ENCODE results near the gene TMEM198.

Gene TMEM198

GRCh38 chr2:219523031-219523671 is 20.7 kb upstream of the TMEM198 start:
- TF ChIP-seq SPI1 (IDR thresholded peaks at IDR 0.05; ENCODE audit: low read depth, low read length) = no peak
- no peak for TF ChIP-seq POU2F2 (IDR thresholded peaks at IDR 0.05; ENCODE audit: low read depth, low read length)
- no peak for TF ChIP-seq POLR2A (IDR thresholded peaks at IDR 0.05; ENCODE audit: low read depth, low read length)
- TF ChIP-seq POLR2AphosphoS5 (IDR thresholded peaks at IDR 0.05; ENCODE audit: low read depth, low read length) = no peak
- TF ChIP-seq PAX5 (IDR thresholded peaks at IDR 0.05; ENCODE audit: insufficient read depth, low read length, severe bottlenecking) = no peak
- TF ChIP-seq TAF1 (IDR thresholded peaks at IDR 0.05; ENCODE audit: low read depth, low read length) = no peak
- DNase-seq (ENCODE audit: insufficient read length, low spot score) (no peak), FAIRE-seq (no peak)

DNA sequence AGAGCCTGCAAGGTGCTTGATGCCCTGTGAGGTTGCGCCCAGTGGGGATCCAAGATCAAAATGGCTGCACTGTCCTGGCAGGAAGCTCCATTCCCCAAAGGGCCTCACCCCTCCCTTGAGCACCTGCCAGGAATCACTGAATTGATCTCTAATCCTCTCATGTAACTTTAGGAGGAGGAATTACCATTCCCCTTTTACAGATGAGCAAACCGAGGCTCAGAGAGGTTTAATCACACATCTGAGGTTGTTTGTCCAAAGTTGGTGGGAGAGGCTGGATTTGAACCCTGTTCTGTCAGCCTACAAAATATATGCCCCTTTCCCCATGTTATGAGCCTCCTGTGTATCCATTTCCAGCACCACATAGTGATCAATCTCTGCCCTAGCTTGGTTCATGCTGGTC is 19.0 kb upstream of the TMEM198 start:
- TF ChIP-seq TAF1 (IDR thresholded peaks at IDR 0.05; ENCODE audit: low read depth, low read length) (no peak), POLR2AphosphoS5 (IDR thresholded peaks at IDR 0.05; ENCODE audit: low read depth, low read length) (no peak), PAX5 (IDR thresholded peaks at IDR 0.05; ENCODE audit: insufficient read depth, low read length, severe bottlenecking) (no peak), SPI1 (IDR thresholded peaks at IDR 0.05; ENCODE audit: low read depth, low read length) (no peak), POLR2A (IDR thresholded peaks at IDR 0.05; ENCODE audit: low read depth, low read length) (no peak), POU2F2 (IDR thresholded peaks at IDR 0.05; ENCODE audit: low read depth, low read length) (no peak)
- FAIRE-seq (no peak), DNase-seq (ENCODE audit: insufficient read length, low spot score) (no peak)

GRCh38 chr2:219525533-219526232 is 18.1 kb upstream of the TMEM198 start:
- no peak for FAIRE-seq
- TF ChIP-seq PAX5 (IDR thresholded peaks at IDR 0.05; ENCODE audit: insufficient read depth, low read length, severe bottlenecking) (no peak), POLR2AphosphoS5 (IDR thresholded peaks at IDR 0.05; ENCODE audit: low read depth, low read length) (no peak), POLR2A (IDR thresholded peaks at IDR 0.05; ENCODE audit: low read depth, low read length) (no peak), SPI1 (IDR thresholded peaks at IDR 0.05; ENCODE audit: low read depth, low read length) (no peak), POU2F2 (IDR thresholded peaks at IDR 0.05; ENCODE audit: low read depth, low read length) (no peak), TAF1 (IDR thresholded peaks at IDR 0.05; ENCODE audit: low read depth, low read length) (no peak)
- no peak for DNase-seq (ENCODE audit: insufficient read length, low spot score)

DNA sequence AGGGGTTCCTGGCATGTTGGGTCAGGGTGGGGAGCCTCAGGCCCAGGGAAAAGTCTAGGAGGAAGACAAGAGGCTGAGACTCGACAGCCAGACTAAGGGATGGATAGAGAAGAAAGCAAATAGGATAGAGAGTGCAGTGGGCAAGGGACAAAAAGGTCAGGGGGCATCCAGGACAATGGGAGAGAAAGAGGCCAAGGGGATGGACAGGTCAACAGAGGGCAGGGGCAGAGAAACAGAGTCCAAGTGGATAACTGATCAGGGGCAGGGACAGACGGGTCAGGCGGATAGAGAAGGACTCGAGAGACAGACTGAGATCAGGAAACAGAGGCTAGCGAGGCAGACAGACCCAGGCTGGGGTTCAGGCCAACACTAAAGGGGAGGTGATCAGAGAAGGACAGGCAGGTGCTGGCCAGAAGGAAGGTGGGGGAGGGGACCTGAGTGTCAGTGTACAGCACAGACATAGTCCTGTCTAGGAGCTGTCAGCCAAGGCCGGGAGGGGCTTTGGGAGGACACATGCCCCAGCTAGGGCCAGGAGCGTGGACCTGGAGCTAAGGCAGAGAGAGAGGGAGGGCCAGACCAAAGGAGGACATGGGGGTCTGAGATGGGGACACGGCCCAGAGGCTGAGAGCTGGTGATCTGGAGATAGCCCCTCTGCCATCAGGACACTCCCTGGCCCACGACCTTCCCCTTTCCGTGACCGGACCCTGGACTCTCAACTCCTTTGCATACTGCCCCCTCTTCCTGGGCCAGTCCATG is 17.3 kb upstream of the TMEM198 start:
- FAIRE-seq (no peak), DNase-seq (ENCODE audit: insufficient read length, low spot score) (no peak)
- TF ChIP-seq SPI1 (IDR thresholded peaks at IDR 0.05; ENCODE audit: low read depth, low read length) (no peak), POLR2A (IDR thresholded peaks at IDR 0.05; ENCODE audit: low read depth, low read length) (no peak), POLR2AphosphoS5 (IDR thresholded peaks at IDR 0.05; ENCODE audit: low read depth, low read length) (no peak), POU2F2 (IDR thresholded peaks at IDR 0.05; ENCODE audit: low read depth, low read length) (no peak), PAX5 (IDR thresholded peaks at IDR 0.05; ENCODE audit: insufficient read depth, low read length, severe bottlenecking) (no peak), TAF1 (IDR thresholded peaks at IDR 0.05; ENCODE audit: low read depth, low read length) (no peak)

GRCh38 chr2:219527076-219527394 is 16.8 kb upstream of the TMEM198 start:
- TF ChIP-seq POLR2A (IDR thresholded peaks at IDR 0.05; ENCODE audit: low read depth, low read length) (no peak), PAX5 (IDR thresholded peaks at IDR 0.05; ENCODE audit: insufficient read depth, low read length, severe bottlenecking) (no peak), POU2F2 (IDR thresholded peaks at IDR 0.05; ENCODE audit: low read depth, low read length) (no peak), SPI1 (IDR thresholded peaks at IDR 0.05; ENCODE audit: low read depth, low read length) (no peak), TAF1 (IDR thresholded peaks at IDR 0.05; ENCODE audit: low read depth, low read length) (no peak), POLR2AphosphoS5 (IDR thresholded peaks at IDR 0.05; ENCODE audit: low read depth, low read length) (no peak)
- DNase-seq (ENCODE audit: insufficient read length, low spot score) (no peak), FAIRE-seq (no peak)

DNA sequence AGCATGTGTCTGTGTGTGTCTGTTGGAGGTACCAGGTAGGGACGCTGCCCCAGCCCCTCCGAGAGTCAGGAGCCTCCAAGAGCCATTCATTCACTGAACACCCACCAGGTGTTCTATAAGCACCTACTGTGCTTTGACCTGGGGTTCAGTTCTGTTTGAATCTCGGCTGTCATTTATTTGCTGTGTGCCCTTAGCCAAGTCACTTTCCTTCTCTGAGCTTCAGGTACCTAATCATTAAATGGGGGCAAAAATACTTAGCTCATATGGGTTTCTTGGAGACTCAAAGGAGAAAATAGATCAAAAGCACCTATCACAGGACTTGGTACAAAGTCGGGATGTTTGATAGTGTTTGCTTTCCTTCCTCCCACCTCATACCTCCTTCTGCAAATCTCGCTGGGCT is 16.4 kb upstream of the TMEM198 start:
- TF ChIP-seq POU2F2 (IDR thresholded peaks at IDR 0.05; ENCODE audit: low read depth, low read length) (no peak), PAX5 (IDR thresholded peaks at IDR 0.05; ENCODE audit: insufficient read depth, low read length, severe bottlenecking) (no peak), SPI1 (IDR thresholded peaks at IDR 0.05; ENCODE audit: low read depth, low read length) (no peak), TAF1 (IDR thresholded peaks at IDR 0.05; ENCODE audit: low read depth, low read length) (no peak), POLR2AphosphoS5 (IDR thresholded peaks at IDR 0.05; ENCODE audit: low read depth, low read length) (no peak), POLR2A (IDR thresholded peaks at IDR 0.05; ENCODE audit: low read depth, low read length) (no peak)
- DNase-seq (ENCODE audit: insufficient read length, low spot score) (no peak), FAIRE-seq (no peak)

GRCh38 chr2:219530048-219530963 is 13.5 kb upstream of the TMEM198 start:
- DNase-seq (ENCODE audit: insufficient read length, low spot score) (peak; percentile 96), FAIRE-seq (peak; percentile 81)
- TF ChIP-seq POLR2AphosphoS5 (IDR thresholded peaks at IDR 0.05; ENCODE audit: low read depth, low read length) = no peak
- no peak for TF ChIP-seq POU2F2 (IDR thresholded peaks at IDR 0.05; ENCODE audit: low read depth, low read length)
- no peak for TF ChIP-seq SPI1 (IDR thresholded peaks at IDR 0.05; ENCODE audit: low read depth, low read length)
- no peak for TF ChIP-seq POLR2A (IDR thresholded peaks at IDR 0.05; ENCODE audit: low read depth, low read length)
- TF ChIP-seq TAF1 (IDR thresholded peaks at IDR 0.05; ENCODE audit: low read depth, low read length) = no peak
- TF ChIP-seq PAX5 (IDR thresholded peaks at IDR 0.05; ENCODE audit: insufficient read depth, low read length, severe bottlenecking) = no peak

- TF ChIP-seq POLR2A (IDR thresholded peaks at IDR 0.05; ENCODE audit: low read depth, low read length) = no peak
- TF ChIP-seq POLR2AphosphoS5 (IDR thresholded peaks at IDR 0.05; ENCODE audit: low read depth, low read length) = no peak
- no peak for TF ChIP-seq POU2F2 (IDR thresholded peaks at IDR 0.05; ENCODE audit: low read depth, low read length)
- TF ChIP-seq TAF1 (IDR thresholded peaks at IDR 0.05; ENCODE audit: low read depth, low read length) = no peak
- TF ChIP-seq PAX5 (IDR thresholded peaks at IDR 0.05; ENCODE audit: insufficient read depth, low read length, severe bottlenecking) = no peak
- no peak for TF ChIP-seq SPI1 (IDR thresholded peaks at IDR 0.05; ENCODE audit: low read depth, low read length)
- FAIRE-seq (no peak), DNase-seq (ENCODE audit: insufficient read length, low spot score) (no peak)
Measured at GRCh38 chr2:219531639-219532377, 12.0 kb upstream of the TMEM198 start.

Data from GM12891 (cell line).